Cardiac muscle cell (in vitro differentiated cells and primary cell): ENCODE results near the gene PTPRD. TPM values are rescaled to one million over a fixed set of nuclear protein-coding genes. Genes with fewer than 3 reads are reported as not detected.
A peak's percentile ranks its signal among the peaks of the same experiment; 100 is the strongest.

ENCODE experiments used
- DNase-seq, 2 donors: peaks; one replicate each; pipeline versions ENCODE4 v3.0.0 to v3.0.0-alpha.2; 2010 to 2017; ENCODE audit warnings: low read depth in 1 of 2, low spot score in 1 of 2
- H3K27ac ChIP-seq: fragments of 200-600 bp; sonication (generic); 2 replicates; pipeline ENCODE4 v1.5.1; 2016
- H3K27me3 ChIP-seq: fragments of 200-600 bp; sonication (generic); 2 replicates; pipeline ENCODE4 v1.6.0; 2016; ENCODE audit warnings: control low read depth
- H3K36me3 ChIP-seq: fragments of 200-600 bp; sonication (generic); 2 replicates; pipeline ENCODE4 v1.5.1; 2016; ENCODE audit warnings: control low read depth
- H3K4me1 ChIP-seq: fragments of 200-600 bp; sonication (generic); 2 replicates; pipeline ENCODE4 v1.8.1; 2017; ENCODE audit warnings: low read depth, mild to moderate bottlenecking, mixed run types
- H3K4me3 ChIP-seq: fragments of 200-600 bp; sonication (generic); 2 replicates; pipeline ENCODE4 v1.5.1; 2016; ENCODE audit warnings: mild to moderate bottlenecking
- H3K9me3 ChIP-seq: fragments of 200-600 bp; sonication (generic); 2 replicates; pipeline ENCODE4 v1.5.1; 2017; ENCODE audit warnings: low read depth, mild to moderate bottlenecking, control low read depth
- CTCF ChIP-seq: IDR thresholded peaks from 2 replicates; pipeline ENCODE4 v1.5.1; 2012; ENCODE audit warnings: low read depth, mild to moderate bottlenecking, low read length
- polyA plus RNA-seq: library from polyadenylated mRNA; unstranded; fragments of >200 nt; fragmentation: Nextera tagmentation; extraction: Ambion mirVana; gene quantifications from 2 replicates; pipeline ENCODE4 v1.2.1, GENCODE V29; 2016
- total RNA-seq: library from RNA; depleted of rRNA; stranded (reverse); fragments of >200 nt; gene quantifications from 2 replicates; pipeline ENCODE4 v1.2.3, GENCODE V29; 2016

Gene PTPRD
- total and polyA plus RNA-seq, 2 experiments from 2014 or later: 37.0 to 287 TPM

DNA sequence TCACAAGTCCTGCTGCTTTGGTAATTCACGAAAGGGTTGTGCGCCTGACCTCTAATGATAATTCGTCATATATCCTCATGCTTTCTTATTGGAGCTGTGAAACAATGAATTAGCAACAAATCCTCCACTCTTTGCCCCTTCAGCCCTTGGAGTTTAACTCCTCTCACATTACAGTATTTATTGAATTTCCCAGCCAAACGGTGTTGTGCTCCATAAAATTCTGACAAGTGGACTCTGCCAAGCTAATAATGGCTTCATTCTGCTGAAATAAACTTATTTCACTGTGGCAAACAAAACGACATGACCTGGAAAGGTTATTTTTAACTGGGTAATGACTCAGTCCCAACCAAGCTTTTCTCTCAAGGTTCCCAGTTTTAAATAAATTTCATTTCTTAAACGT is 1828.9 kb downstream of the PTPRD start:
- no peak for TF ChIP-seq CTCF
- Histone ChIP-seq H3K36me3 (no peaks in the 10 kb centered on the region), H3K4me3 (no peak overlapping the region), H3K27ac (no peak overlapping the region), H3K4me1 (peaks cover 43% of the 10 kb centered on the region), H3K9me3 (no peaks in the 10 kb centered on the region), H3K27me3 (no peaks in the 10 kb centered on the region)
- DNase-seq: no peak

GRCh38 chr9:8782237-8782636 is 1830.6 kb downstream of the PTPRD start:
- H3K27me3 ChIP-seq: no peaks in the 10 kb centered on the region
- H3K27ac ChIP-seq: no peak overlapping the region
- H3K36me3 ChIP-seq: no peaks in the 10 kb centered on the region
- TF ChIP-seq CTCF: no peak
- H3K9me3 ChIP-seq: no peaks in the 10 kb centered on the region
- peaks cover 55% of the 10 kb centered on the region for H3K4me1 ChIP-seq
- DNase-seq: peak in 1 of 2 donors; percentile 10
- no peak overlapping the region for H3K4me3 ChIP-seq

DNA sequence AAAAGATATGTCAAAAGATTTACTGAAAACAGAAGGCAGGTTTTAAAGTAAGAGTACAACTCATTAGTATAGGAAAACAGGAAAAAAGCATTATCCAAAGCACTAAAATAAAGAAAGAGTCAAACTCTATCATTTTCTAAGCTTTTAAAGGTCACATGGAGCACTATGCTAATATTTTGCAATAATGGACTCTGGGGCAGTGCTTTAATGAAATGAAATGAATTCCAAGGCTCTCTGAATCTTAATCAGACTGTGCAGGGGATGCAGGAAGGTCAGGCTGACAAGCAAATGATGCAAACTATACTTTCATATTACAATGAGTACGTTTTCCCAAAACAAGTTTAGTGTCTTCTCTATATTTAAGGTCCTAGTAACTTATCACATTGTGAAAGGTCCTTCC is 1831.3 kb downstream of the PTPRD start:
- H3K36me3 ChIP-seq: no peaks in the 10 kb centered on the region
- H3K27me3 ChIP-seq: no peaks in the 10 kb centered on the region
- H3K4me3 ChIP-seq: no peak overlapping the region
- H3K27ac ChIP-seq: no peak overlapping the region
- no peak for DNase-seq
- H3K4me1 ChIP-seq: peaks cover 55% of the 10 kb centered on the region
- no peak for TF ChIP-seq CTCF
- no peaks in the 10 kb centered on the region for H3K9me3 ChIP-seq

- DNase-seq: no peak
- Histone ChIP-seq H3K4me3 (no peak overlapping the region), H3K36me3 (no peaks in the 10 kb centered on the region), H3K27ac (peak overlapping the region; percentile 27), H3K27me3 (no peaks in the 10 kb centered on the region), H3K4me1 (peaks cover 52% of the 10 kb centered on the region), H3K9me3 (no peaks in the 10 kb centered on the region)
- TF ChIP-seq CTCF: no peak
These were observed 1832.4 kb downstream of the PTPRD start for GRCh38 chr9:8780386-8780785.

DNA sequence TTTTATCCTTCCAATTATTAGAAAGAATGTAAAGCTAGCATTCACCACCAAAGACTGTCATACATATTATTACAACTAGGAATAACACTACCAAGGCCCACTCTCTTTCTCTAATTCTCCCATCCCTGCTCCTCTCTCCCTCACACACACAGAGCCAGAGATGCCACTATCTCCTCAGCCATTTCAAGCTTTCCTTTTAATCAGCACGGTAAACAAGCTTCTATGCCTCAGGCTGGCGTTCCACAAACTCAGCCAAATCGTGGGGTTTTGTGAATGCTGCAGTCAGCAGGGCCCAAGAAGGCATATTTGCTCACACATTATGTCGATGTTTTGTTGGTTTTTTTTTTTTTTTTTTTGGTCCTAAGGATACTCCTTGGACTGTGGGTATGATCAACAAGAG is 1833.3 kb downstream of the PTPRD start:
- Histone ChIP-seq H3K36me3 (no peaks in the 10 kb centered on the region), H3K4me1 (peaks cover 44% of the 10 kb centered on the region)

More for the DNA sequence above, 1833.3 kb downstream of the PTPRD start:
- no peak for DNase-seq
- H3K9me3 ChIP-seq: no peaks in the 10 kb centered on the region
- H3K4me3 ChIP-seq: no peak overlapping the region
- TF ChIP-seq CTCF: no peak
- no peaks in the 10 kb centered on the region for H3K27me3 ChIP-seq
- peak overlapping the region; percentile 27 for H3K27ac ChIP-seq
